Epithelial cell of esophagus (primary cell): ENCODE measurements around the gene TMEM201.
"Not testable (repeated sequence)": the region's sequence is repeated elsewhere in the genome, so short reads cannot be mapped to it uniquely, and the experiment has no call there.

Experiments
- DNase-seq: peaks from one replicate; pipeline ENCODE4 v3.0.0; 2010; ENCODE audit warnings: low read depth
- H3K4me3 ChIP-seq: 2 replicates; pipeline ENCODE4 v1.5.1; 2011; ENCODE audit warnings: mild to moderate bottlenecking, low read length, control low read depth
- CTCF ChIP-seq: IDR thresholded peaks from 2 replicates; pipeline ENCODE4 v1.5.1; 2011; ENCODE audit warnings: low read depth, mild to moderate bottlenecking, low read length, control low read depth, inconsistent platforms; ENCODE audit not compliant: insufficient read depth; ENCODE audit errors: missing control alignments

Gene TMEM201

DNA sequence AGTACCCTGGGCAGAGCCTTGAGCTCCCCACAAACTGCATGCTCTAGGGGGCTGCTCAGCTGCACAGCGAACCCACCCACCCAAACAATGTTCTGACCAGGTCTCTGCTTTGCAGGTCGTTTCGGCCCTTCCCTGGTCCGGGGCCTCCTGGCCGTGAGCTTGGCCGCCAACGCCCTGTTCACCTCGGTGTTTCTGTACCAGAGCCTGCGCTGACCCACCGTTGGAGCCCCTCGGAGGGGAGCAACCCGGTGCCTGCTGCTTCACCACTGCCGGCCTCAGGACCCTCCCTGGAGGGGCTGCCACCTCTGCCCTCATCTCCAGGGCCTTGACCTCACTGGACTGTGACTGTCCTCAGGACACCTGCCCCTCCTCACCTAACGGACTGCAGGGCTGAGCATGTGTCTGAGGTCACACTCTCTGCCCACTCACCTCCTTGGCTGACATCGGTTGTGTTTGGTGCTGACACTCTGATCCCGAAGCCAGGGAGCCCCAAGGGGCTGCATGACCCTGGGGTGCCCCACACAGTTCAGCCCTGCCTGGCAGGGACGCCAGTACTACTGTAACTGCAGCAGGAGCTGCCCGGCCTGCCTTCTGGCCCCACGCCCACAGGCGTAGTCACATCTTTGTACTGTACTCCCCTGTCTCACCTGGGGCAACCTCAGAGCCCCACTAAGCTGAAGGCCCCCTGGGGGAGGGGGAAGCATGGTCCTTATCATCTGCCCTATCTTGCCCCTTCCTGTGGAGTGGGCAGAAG, 24.3 kb downstream of the TMEM201 start:
- DNase-seq: no peak
- no peak overlapping the region for H3K4me3 ChIP-seq
- TF ChIP-seq CTCF: no peak

GRCh38 chr1:9613625-9614299, 25.1 kb downstream of the TMEM201 start:
- H3K4me3 ChIP-seq: no peak overlapping the region
- no peak for DNase-seq
- no peak for TF ChIP-seq CTCF

GRCh38 chr1:9615316-9616063, 26.8 kb downstream of the TMEM201 start:
- peak; percentile 59 for DNase-seq
- H3K4me3 ChIP-seq: no peak overlapping the region
- peak; percentile 69 for TF ChIP-seq CTCF

DNA sequence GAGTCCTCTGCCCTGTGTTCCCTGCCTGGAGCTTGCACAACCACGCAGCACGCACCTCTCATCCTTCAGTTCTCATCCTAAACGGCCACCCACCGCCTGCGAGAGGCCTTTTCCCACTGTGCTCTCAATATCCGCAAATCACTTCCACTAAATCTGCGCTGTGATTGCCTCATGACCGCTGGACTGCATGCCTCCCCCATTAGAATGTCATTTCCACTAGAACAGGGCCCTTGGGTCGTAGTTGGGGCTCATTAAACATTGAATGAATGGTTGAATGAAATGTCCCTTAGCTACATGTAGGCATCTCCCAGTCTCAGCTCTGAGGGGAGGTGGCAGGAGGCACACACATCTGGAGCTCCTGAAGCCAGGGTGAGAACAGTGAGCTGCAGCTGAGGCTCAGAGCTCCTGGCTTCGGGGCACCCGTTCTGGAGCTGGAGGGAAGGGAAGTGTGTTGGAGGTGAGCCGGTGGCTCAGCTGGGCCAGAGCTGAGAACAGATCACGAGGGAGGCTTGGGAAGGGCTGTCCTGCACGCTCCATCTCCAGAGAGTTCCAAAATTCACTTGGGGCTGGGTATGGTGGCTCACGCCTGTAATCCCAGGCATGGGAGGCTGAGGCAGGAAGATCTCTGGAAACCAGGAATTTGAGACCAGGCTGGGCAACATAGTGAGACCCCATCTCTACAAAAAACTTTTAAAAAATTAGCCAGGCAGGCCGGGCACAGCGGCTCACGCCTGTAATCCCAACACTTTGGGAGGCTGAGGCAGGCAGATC, 30.4 kb downstream of the TMEM201 start:
- no peak overlapping the region for H3K4me3 ChIP-seq
- DNase-seq: no peak
- no peak for TF ChIP-seq CTCF

DNA sequence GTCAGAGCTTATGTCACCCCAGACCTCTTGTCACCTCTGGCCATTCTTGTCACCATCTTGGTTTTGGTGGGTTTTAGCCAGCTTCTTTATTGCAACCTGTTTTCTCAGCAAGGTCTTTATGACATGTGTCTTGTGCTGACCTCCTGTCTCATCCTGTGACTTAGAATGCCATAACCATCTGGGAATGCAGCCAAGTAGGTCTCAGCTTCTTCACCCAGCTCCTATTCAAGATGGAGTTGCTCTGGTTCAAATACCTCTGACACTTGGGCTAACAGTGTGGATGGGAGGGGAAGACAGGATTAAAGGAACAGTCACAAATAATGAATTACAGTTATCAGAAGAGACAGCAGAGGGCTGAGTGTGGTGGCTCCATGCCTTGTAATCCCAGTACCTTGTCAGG, 32.3 kb downstream of the TMEM201 start:
- peak; percentile 12 for DNase-seq
- no peak for TF ChIP-seq CTCF
- no peak overlapping the region for H3K4me3 ChIP-seq

GRCh38 chr1:9624081-9624480, 35.4 kb downstream of the TMEM201 start:
- TF ChIP-seq CTCF: no peak
- DNase-seq: no peak
- H3K4me3 ChIP-seq: no peak overlapping the region

DNA sequence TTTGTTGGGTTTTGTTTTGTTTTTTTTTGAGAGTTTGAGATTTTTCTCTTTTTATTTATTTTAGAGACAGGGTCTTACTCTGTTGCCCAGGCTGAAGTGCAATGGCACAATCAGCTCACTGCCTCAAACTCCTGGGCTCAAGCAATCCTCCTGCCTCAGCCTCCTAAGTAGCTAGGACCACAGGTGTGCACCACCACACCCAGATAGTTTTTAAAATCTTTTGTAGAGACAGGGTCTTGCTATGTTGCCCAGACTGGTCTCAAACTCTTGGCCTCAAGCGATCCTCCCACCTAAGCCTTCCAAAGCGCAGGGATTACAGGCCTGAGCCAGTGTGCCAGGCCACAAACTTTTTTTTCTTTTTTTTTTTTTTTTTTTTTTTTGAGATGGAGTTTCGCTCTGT, 36.3 kb downstream of the TMEM201 start:
- not testable (repeated sequence) for H3K4me3 ChIP-seq, DNase-seq
